CD4-positive, alpha-beta T cell (primary cell): Measurements from ENCODE around the gene TGM3. TPM values are rescaled to one million over a fixed set of nuclear protein-coding genes. Genes with fewer than 3 reads are reported as not detected.

Source experiments
- ATAC-seq: fragments of 200-7000 bp; cut with Tn5 transposase; one replicate; pipeline ENCODE4 v1.10.0; 2022; ENCODE audit warnings: mild to moderate bottlenecking; ENCODE audit not compliant: poor library complexity
- CTCF ChIA-PET: fragments of 350-600 bp; sonication (Branson Sonifier 250); formaldehyde crosslinking; loops from one replicate; lab custom pipeline; 2021; ENCODE audit warnings: antibody characterized with exemption, inconsistent platforms; lab: Charles Lee
- POLR2A ChIA-PET: fragments of 350-600 bp; sonication (Branson Sonifier 250); formaldehyde crosslinking; loops from one replicate; lab custom pipeline; 2021; ENCODE audit warnings: antibody characterized with exemption, inconsistent platforms; lab: Charles Lee
- DNase-seq, 14 experiments: peaks; one replicate each; pipeline ENCODE4 v3.0.0-alpha.2; 2013 to 2020; ENCODE audit warnings: mixed read lengths in 2 of 14
- H3K27ac ChIP-seq, 2 donors: one replicate each; pipeline versions ENCODE4 v1.5.1 to v1.7.0; 2013; ENCODE audit warnings: low read length in 2 of 2, low read depth in 1 of 2, mild to moderate bottlenecking in 1 of 2
- H3K27me3 ChIP-seq, 2 experiments: 1 replicate in 1 of 2; 2 replicates in 1 of 2; pipeline versions ENCODE4 v1.6.1 to v1.7.0; 2013; ENCODE audit warnings: low read length in 2 of 2, control low read depth in 1 of 2, mild to moderate bottlenecking in 1 of 2, moderate library complexity in 1 of 2; ENCODE audit not compliant: insufficient read depth in 2 of 2, control insufficient read depth in 1 of 2
- H3K36me3 ChIP-seq: one replicate; pipeline ENCODE4 v1.6.1; 2013; ENCODE audit warnings: low read length, control low read depth; ENCODE audit not compliant: insufficient read depth
- H3K4me1 ChIP-seq: one replicate; pipeline ENCODE4 v1.6.1; 2013; ENCODE audit warnings: low read length, control low read depth; ENCODE audit not compliant: insufficient read depth
- H3K4me3 ChIP-seq: one replicate; pipeline ENCODE4 v1.5.1; 2013; ENCODE audit warnings: mild to moderate bottlenecking, low read length, moderate library complexity
- H3K9me3 ChIP-seq, 2 experiments: 1 replicate in 1 of 2; 2 replicates in 1 of 2; pipeline versions ENCODE4 v1.6.1 to v1.7.0; 2013; ENCODE audit warnings: low read length in 2 of 2, mild to moderate bottlenecking in 2 of 2, control low read depth in 1 of 2, moderate library complexity in 1 of 2; ENCODE audit not compliant: control insufficient read depth in 1 of 2, insufficient read depth in 1 of 2
- H3K27ac Mint-ChIP-seq: one replicate; pipeline ENCODE4 v1.8.0; 2020; ENCODE audit warnings: mixed read lengths
- H3K27me3 Mint-ChIP-seq: one replicate; pipeline ENCODE4 v1.8.0; 2021; ENCODE audit warnings: mixed read lengths
- H3K36me3 Mint-ChIP-seq: one replicate; pipeline ENCODE4 v1.8.0; 2021; ENCODE audit warnings: low read depth, mixed read lengths
- H3K4me1 Mint-ChIP-seq: one replicate; pipeline ENCODE4 v1.8.0; 2021; ENCODE audit warnings: low read depth, mixed read lengths
- H3K4me3 Mint-ChIP-seq: one replicate; pipeline ENCODE4 v1.8.0; 2020; ENCODE audit warnings: mild to moderate bottlenecking, mixed read lengths
- H3K9me3 Mint-ChIP-seq: one replicate; pipeline ENCODE4 v1.8.0; 2020; ENCODE audit warnings: mixed read lengths
- CTCF ChIP-seq: fragments of 200-600 bp; IDR thresholded peaks from one replicate; pipeline ENCODE4 v1.8.0; 2022; ENCODE audit warnings: antibody characterized with exemption, mild to moderate bottlenecking
- intact Hi-C, 2 experiments: fragments of 100-400 bp; cut with DNase I in 1 of 2; cut with micrococcal nuclease in 1 of 2; formaldehyde crosslinking; loops; one replicate each; pipeline versions ENCODE4 v1.15.1 to v1.9.0; 2023 to 2025; cut with DNase I, micrococcal nuclease
- total RNA-seq, 174 experiments: library from RNA in 2 of 174; stranded (reverse) in 2 of 174; gene quantifications; one replicate each; pipeline ENCODE4 v1.2.3 and lab custom pipeline; 2021 to 2026

Gene TGM3
- total RNA-seq, 2 experiments from 2014 or later: not detected

- Histone ChIP-seq H3K36me3 (no peaks in the 10 kb centered on the region), H3K27me3 (peaks cover 0 to 4% of the 10 kb centered on the region in 2 experiments), H3K9me3 (peaks cover 0 to 5% of the 10 kb centered on the region in 2 experiments), H3K4me1 (no peaks in the 10 kb centered on the region), H3K4me3 (no peak overlapping the region), H3K27ac (no peak overlapping the region)
- DNase-seq (no peak), ATAC-seq (no peak)
- ChIA-PET POLR2A (interaction anchor here (0.6 kb wide), 1 partner anchor 26 kb away, joined by 3 read pairs; no protein-coding TSS in a partner anchor), CTCF (no interaction called here)
- Mint-ChIP-seq H3K4me3 (no peak overlapping the region), H3K27ac (no peak overlapping the region), H3K4me1 (no peaks in the 10 kb centered on the region), H3K36me3 (no peaks in the 10 kb centered on the region), H3K9me3 (peaks cover 5% of the 10 kb centered on the region), H3K27me3 (peaks cover 23% of the 10 kb centered on the region)
- no peak for TF ChIP-seq CTCF
- intact Hi-C loops: no loop called here
Measured at GRCh38 chr20:2320813-2321658, 25.2 kb downstream of the TGM3 start.

- Mint-ChIP-seq H3K27ac (no peak overlapping the region), H3K36me3 (no peaks in the 10 kb centered on the region), H3K27me3 (peaks cover 22% of the 10 kb centered on the region), H3K9me3 (peaks cover 5% of the 10 kb centered on the region), H3K4me3 (no peak overlapping the region), H3K4me1 (no peaks in the 10 kb centered on the region)
- POLR2A ChIA-PET: no interaction called here
- Histone ChIP-seq H3K4me3 (no peak overlapping the region), H3K4me1 (no peaks in the 10 kb centered on the region), H3K27me3 (peaks cover 0 to 4% of the 10 kb centered on the region in 2 experiments), H3K36me3 (no peaks in the 10 kb centered on the region), H3K27ac (no peak overlapping the region), H3K9me3 (peaks cover 0 to 5% of the 10 kb centered on the region in 2 experiments)
- intact Hi-C loops: no loop called here
- DNase-seq: no peak
- CTCF ChIA-PET: no interaction called here
- TF ChIP-seq CTCF: no peak
- no peak for ATAC-seq
Measured at GRCh38 chr20:2323051-2323450, 27.2 kb downstream of the TGM3 start.

GRCh38 chr20:2326046-2326445 is 30.2 kb downstream of the TGM3 start:
- no peak overlapping the region for H3K27ac Mint-ChIP-seq
- no peaks in the 10 kb centered on the region for H3K4me1 ChIP-seq
- H3K27me3 ChIP-seq: peaks cover 0 to 4% of the 10 kb centered on the region in 2 experiments
- H3K4me1 Mint-ChIP-seq: no peaks in the 10 kb centered on the region
- no peaks in the 10 kb centered on the region for H3K9me3 Mint-ChIP-seq
- H3K4me3 Mint-ChIP-seq: no peak overlapping the region
- no peaks in the 10 kb centered on the region for H3K9me3 ChIP-seq
- no peaks in the 10 kb centered on the region for H3K36me3 ChIP-seq
- H3K27ac ChIP-seq: no peak overlapping the region
- peaks cover 23% of the 10 kb centered on the region for H3K27me3 Mint-ChIP-seq
- no peak for TF ChIP-seq CTCF
- H3K36me3 Mint-ChIP-seq: no peaks in the 10 kb centered on the region
- CTCF ChIA-PET: no interaction called here
- DNase-seq (no peak), ATAC-seq (no peak)
- no peak overlapping the region for H3K4me3 ChIP-seq
- POLR2A ChIA-PET: no interaction called here
- intact Hi-C loops: no loop called here
